Measurements from ENCODE around the gene ANKRD13A. TPM values are rescaled to one million over a fixed set of nuclear protein-coding genes. Genes with fewer than 3 reads are reported as not detected.

ANKRD13A gene
- total RNA-seq, 1 donor from 2014 or later, result 25.1 TPM

DNA sequence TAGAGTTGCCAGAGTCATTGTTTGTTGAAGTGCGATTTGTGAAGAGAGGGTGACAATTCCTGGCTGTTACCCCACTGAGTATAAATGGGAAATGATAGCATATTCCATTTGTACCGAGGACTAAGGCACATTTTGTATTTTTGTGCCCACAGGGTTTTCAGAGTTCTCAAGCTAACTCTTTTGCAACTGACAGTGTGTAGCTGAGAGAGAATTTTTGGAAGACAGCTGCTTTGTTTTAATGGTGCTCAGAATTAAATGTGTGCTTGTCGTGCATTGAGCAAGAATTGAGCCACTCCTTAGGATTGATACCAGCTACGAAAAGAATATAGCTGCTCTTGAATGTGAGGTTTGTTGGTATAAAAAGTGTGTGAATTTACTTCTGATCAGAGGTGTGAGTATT, 21.7 kb downstream of the ANKRD13A start:
- peaks cover 22% of the 10 kb centered on the region for H3K36me3 Mint-ChIP-seq
- H3K4me3 Mint-ChIP-seq, result no peak overlapping the region

DNA sequence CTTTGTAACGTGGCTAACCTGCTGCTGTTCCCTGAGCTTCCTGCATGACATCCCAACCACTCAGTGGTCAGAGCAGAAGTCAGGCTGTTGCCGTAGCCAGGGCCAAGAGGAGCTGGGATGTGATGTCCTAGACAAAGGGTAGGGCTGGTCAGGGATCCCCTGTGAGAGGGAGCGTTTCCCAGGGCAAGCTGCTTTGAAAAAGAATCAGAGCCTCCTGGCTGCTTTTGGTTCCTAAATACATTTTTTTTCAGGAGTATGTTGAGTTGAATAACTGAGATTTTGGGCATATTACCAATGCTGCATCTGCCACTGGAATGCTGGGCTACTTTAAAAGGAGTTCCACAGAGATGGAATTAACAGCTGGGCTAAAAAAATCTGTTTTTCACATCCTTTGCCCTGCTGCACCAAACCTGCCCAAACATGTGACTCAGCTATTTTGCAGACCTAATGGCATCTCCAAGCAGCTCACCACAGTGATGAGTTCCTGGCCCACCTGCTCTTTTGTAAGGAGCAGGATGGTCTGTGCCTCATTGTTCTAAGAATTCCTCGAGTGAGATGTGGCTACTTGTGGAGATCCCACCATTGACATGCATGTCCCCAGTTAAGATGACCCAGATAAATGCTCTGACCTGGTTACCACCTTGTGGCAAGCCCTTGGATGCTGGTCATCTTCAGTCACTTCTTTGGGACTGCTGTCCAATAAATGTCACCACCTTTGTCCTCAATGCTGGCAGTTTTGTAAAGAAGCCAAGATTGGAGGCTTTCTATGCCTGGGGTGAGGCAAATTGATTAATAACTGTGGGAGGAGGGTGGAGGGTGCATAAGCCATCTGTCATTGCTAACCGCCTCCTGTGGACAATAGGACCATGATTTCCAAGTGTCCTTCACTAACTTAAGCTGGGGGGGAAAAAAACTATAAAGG, 24.1 kb downstream of the ANKRD13A start:
- DNase-seq (ENCODE audit: low spot score in 2 of 2, unreplicated experiment in 2 of 2), result no peak
- TF ChIP-seq, protein P1, sequence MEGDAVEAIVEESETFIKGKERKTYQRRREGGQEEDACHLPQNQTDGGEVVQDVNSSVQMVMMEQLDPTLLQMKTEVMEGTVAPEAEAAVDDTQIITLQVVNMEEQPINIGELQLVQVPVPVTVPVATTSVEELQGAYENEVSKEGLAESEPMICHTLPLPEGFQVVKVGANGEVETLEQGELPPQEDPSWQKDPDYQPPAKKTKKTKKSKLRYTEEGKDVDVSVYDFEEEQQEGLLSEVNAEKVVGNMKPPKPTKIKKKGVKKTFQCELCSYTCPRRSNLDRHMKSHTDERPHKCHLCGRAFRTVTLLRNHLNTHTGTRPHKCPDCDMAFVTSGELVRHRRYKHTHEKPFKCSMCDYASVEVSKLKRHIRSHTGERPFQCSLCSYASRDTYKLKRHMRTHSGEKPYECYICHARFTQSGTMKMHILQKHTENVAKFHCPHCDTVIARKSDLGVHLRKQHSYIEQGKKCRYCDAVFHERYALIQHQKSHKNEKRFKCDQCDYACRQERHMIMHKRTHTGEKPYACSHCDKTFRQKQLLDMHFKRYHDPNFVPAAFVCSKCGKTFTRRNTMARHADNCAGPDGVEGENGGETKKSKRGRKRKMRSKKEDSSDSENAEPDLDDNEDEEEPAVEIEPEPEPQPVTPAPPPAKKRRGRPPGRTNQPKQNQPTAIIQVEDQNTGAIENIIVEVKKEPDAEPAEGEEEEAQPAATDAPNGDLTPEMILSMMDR (IDR thresholded peaks at IDR 0.05; ENCODE audit: unreplicated experiment), result no peak
- Mint-ChIP-seq H3K27me3 (ENCODE audit: low read depth) (no peaks in the 10 kb centered on the region), H3K4me3 (no peak overlapping the region), H3K27ac (no peak overlapping the region), H3K9me3 (no peaks in the 10 kb centered on the region), H3K36me3 (peaks cover 34% of the 10 kb centered on the region), H3K4me1 (peaks cover 18% of the 10 kb centered on the region)

More for the DNA sequence above, 21.7 kb downstream of the ANKRD13A start:
- Mint-ChIP-seq H3K9me3 (no peaks in the 10 kb centered on the region), H3K27ac (no peak overlapping the region), H3K27me3 (ENCODE audit: low read depth) (no peaks in the 10 kb centered on the region), H3K4me1 (peaks cover 18% of the 10 kb centered on the region)
- DNase-seq (ENCODE audit: low spot score in 2 of 2, unreplicated experiment in 2 of 2), result no peak
- TF ChIP-seq, protein P1 (IDR thresholded peaks at IDR 0.05; ENCODE audit: unreplicated experiment), result no peak

DNA sequence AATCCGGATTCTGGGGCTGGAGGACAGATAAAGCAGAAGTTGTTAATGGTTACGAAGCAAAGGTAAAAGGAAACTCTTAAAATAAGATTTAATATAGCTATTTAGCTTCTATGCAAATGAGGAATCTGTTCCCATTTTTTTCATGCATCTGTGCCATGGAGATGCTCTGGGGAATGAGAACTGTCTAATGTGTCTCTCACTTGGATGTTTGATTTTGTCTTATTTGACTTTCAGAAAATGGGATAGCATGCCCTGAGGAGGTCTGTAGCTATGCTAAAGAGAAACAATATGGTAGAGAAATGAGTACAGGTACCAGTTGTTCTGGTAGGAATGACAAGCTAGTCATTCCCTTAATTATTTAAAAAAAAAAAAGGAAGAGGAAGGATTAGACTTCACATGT, 24.8 kb downstream of the ANKRD13A start:
- H3K4me1 Mint-ChIP-seq, result peaks cover 18% of the 10 kb centered on the region
- TF ChIP-seq, protein P1 (IDR thresholded peaks at IDR 0.05; ENCODE audit: unreplicated experiment), result no peak
- H3K36me3 Mint-ChIP-seq, result peaks cover 31% of the 10 kb centered on the region
- H3K27me3 Mint-ChIP-seq (ENCODE audit: low read depth), result no peaks in the 10 kb centered on the region
- H3K4me3 Mint-ChIP-seq, result no peak overlapping the region
- no peaks in the 10 kb centered on the region for H3K9me3 Mint-ChIP-seq
- DNase-seq (ENCODE audit: low spot score in 2 of 2, unreplicated experiment in 2 of 2), result no peak
- H3K27ac Mint-ChIP-seq, result peak overlapping the region; percentile 41

DNA sequence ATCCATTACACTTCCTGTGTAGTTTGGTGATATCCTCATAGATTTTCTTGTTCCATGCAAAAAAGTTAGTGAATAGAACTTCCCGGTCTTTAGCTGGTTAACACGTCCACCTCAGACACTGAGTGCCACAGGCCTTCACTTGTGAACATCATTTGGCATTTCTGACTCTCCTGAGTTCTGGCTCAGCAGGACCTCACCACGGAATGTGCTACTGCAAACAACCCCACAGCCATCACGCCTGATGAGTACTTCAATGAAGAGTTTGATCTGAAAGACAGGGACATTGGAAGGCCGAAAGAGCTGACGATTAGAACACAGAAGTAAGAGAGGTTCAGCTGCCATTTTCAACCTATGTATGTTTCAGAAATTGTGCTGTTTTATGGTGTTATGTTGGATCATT, 29.1 kb downstream of the ANKRD13A start:
- H3K4me1 Mint-ChIP-seq, result peaks cover 11% of the 10 kb centered on the region

DNA sequence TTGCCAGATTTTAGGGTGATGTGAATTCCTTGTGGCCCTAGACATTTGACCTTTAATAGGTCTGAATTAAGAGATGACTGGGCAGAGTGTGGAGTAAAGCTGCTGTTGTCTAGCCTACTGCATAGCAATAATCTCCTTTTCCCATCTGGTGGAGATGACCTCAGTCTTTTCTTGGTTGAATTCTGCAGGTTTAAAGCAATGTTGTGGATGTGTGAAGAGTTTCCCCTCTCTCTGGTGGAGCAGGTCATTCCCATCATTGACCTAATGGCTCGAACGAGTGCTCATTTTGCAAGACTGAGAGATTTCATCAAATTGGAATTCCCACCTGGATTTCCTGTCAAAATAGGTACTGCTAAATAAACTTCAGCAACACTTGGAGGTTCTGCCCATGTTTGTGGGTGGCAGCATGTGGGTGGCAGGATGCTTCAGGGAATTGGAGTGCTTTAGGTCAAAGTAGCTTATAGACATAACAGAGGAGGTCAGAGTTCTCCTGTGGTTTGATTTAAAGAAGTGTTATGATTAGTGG, 30.1 kb downstream of the ANKRD13A start:
- no peaks in the 10 kb centered on the region for H3K27me3 Mint-ChIP-seq (ENCODE audit: low read depth)
- H3K9me3 Mint-ChIP-seq, result no peaks in the 10 kb centered on the region
- no peak overlapping the region for H3K27ac Mint-ChIP-seq
- no peak for DNase-seq (ENCODE audit: low spot score in 2 of 2, unreplicated experiment in 2 of 2)
- TF ChIP-seq, protein P1 (IDR thresholded peaks at IDR 0.05; ENCODE audit: unreplicated experiment), result no peak
- H3K4me3 Mint-ChIP-seq, result no peak overlapping the region
- peaks cover 41% of the 10 kb centered on the region for H3K36me3 Mint-ChIP-seq
- H3K4me1 Mint-ChIP-seq, result peaks cover 4% of the 10 kb centered on the region

More for the DNA sequence above, 29.1 kb downstream of the ANKRD13A start:
- H3K9me3 Mint-ChIP-seq, result no peaks in the 10 kb centered on the region
- no peak for DNase-seq (ENCODE audit: low spot score in 2 of 2, unreplicated experiment in 2 of 2)
- no peak overlapping the region for H3K27ac Mint-ChIP-seq
- H3K4me3 Mint-ChIP-seq, result no peak overlapping the region
- TF ChIP-seq, protein P1 (IDR thresholded peaks at IDR 0.05; ENCODE audit: unreplicated experiment), result no peak
- H3K36me3 Mint-ChIP-seq, result peaks cover 34% of the 10 kb centered on the region
- no peaks in the 10 kb centered on the region for H3K27me3 Mint-ChIP-seq (ENCODE audit: low read depth)
